Right atrium auricular region (tissue), 2 donors: ENCODE data around the gene SLC66A2. TPM values are rescaled to one million over a fixed set of nuclear protein-coding genes. Genes with fewer than 3 reads are reported as not detected.
A peak's percentile ranks its signal among the peaks of the same experiment; 100 is the strongest.

Source experiments
- DNase-seq: peaks from one replicate; pipeline ENCODE4 v3.0.0-alpha.2; 2019; ENCODE audit warnings: low spot score
- H3K27ac ChIP-seq, 2 donors: fragments of 200-600 bp; sonication (generic); 1 replicate in 1 of 2; 2 replicates in 1 of 2; pipeline ENCODE4 v1.5.1; 2016 to 2019
- H3K27me3 ChIP-seq, 2 donors: fragments of 200-600 bp; sonication (generic); one replicate each; pipeline versions ENCODE4 v1.5.1 to v1.6.0; 2017 to 2019
- H3K36me3 ChIP-seq: fragments of 200-600 bp; sonication (generic); one replicate; pipeline ENCODE4 v1.5.1; 2016
- H3K4me1 ChIP-seq, 2 donors: fragments of 200-600 bp; sonication (generic); one replicate each; pipeline versions ENCODE4 v1.5.1 to v1.6.0; 2017 to 2019
- H3K4me3 ChIP-seq, 2 donors: fragments of 200-600 bp; sonication (generic); 1 replicate in 1 of 2; 2 replicates in 1 of 2; pipeline ENCODE4 v1.5.1; 2017 to 2019; ENCODE audit warnings: mild to moderate bottlenecking in 1 of 2, moderate library complexity in 1 of 2
- H3K9me3 ChIP-seq, 2 donors: fragments of 200-600 bp; sonication (generic); one replicate each; pipeline ENCODE4 v1.5.1; 2019
- total RNA-seq, 2 donors: library from RNA; depleted of rRNA; stranded (reverse); fragments of >200 nt; gene quantifications; one replicate each; pipeline ENCODE4 v1.1.0, GENCODE V29; 2016
- TF ChIP-seq, protein P1 (sequence below), 2 donors: fragments of 200-600 bp; sonication (generic); IDR thresholded peaks; one replicate each; pipeline ENCODE4 v1.5.1; 2019; ENCODE audit warnings: antibody characterized with exemption in 2 of 2

Gene SLC66A2
- total RNA-seq, 2 donors from 2014 or later, result 21.4 to 22.9 TPM

DNA sequence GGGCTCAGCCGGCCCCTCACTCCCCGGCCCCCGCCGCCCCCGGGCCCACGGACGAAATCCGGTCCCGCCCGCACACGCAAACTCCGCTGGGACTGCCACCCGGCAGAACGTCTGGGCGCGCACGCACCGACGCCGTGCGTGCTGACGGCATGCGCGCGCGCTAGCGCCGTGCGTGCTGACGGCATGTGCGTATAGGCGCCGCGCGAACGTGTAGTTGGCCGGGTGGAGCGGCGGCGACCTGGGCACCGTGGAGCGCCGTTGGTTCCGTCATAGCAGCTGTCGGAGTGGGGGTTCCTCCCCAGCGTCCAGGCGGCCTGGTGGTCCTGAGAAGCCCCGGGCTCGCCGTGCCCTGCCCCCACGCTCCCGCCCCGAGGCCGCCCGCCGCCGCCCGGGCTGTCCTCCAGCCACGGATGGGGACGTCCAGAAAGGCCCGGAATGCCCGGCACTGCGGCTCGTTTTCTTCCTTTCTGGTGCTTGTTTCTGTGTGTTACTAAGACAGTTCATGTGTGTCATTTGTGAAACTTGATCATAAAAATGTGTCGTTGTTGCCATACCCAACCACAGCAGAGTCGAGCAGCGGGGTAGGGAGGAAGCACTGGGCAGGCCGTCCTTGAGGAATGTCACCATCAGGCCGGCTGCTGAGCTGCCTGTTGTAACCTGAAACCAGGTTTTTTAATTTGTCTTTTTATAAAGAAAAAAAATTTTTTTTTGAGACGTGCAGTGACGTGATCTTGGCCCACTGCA is 37.2 kb upstream of the SLC66A2 start, which contains the start of gene TXNL4A:
Gene TXNL4A, minus strand, starts transcription at position 113 of the 744 bp plus-strand sequence. CDS start 171 bp downstream, outside the sequence.
- TF ChIP-seq, protein P1, sequence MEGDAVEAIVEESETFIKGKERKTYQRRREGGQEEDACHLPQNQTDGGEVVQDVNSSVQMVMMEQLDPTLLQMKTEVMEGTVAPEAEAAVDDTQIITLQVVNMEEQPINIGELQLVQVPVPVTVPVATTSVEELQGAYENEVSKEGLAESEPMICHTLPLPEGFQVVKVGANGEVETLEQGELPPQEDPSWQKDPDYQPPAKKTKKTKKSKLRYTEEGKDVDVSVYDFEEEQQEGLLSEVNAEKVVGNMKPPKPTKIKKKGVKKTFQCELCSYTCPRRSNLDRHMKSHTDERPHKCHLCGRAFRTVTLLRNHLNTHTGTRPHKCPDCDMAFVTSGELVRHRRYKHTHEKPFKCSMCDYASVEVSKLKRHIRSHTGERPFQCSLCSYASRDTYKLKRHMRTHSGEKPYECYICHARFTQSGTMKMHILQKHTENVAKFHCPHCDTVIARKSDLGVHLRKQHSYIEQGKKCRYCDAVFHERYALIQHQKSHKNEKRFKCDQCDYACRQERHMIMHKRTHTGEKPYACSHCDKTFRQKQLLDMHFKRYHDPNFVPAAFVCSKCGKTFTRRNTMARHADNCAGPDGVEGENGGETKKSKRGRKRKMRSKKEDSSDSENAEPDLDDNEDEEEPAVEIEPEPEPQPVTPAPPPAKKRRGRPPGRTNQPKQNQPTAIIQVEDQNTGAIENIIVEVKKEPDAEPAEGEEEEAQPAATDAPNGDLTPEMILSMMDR (IDR thresholded peaks at IDR 0.05), result no peak
- DNase-seq, result peak; percentile 79
- Histone ChIP-seq H3K9me3 (no peaks in the 10 kb centered on the region), H3K27ac (peak within 1 kb of the TSS; percentile 97 to 99), H3K36me3 (no peaks in the 10 kb centered on the region), H3K4me1 (peaks cover 0 to 21% of the 10 kb centered on the region in 2 donors), H3K27me3 (no peaks in the 10 kb centered on the region), H3K4me3 (peak within 1 kb of the TSS; percentile 72 to 93)

DNA sequence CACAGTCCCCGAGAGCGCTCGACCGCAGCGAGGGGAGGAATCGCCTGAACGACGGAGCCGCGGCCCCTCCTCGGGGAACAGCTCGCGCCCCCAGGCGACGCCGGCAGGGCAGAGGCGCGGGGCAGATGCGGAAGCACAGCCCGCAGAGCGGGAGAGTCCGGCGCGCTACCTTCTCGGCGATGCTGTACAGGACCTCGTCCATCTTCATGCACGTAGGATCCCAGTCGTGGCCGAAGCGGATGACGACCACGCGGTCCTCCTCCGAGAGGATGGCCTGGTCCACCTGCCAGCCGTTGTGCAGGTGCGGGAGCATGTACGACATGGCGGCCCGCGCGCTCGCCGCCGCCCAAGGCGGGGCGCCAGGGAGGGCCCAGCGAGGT is 36.6 kb upstream of the SLC66A2 start:
- no peak for DNase-seq
- no peaks in the 10 kb centered on the region for H3K36me3 ChIP-seq
- peaks cover 0 to 24% of the 10 kb centered on the region in 2 donors for H3K4me1 ChIP-seq
- H3K27me3 ChIP-seq, result no peaks in the 10 kb centered on the region
- H3K9me3 ChIP-seq, result no peaks in the 10 kb centered on the region
- TF ChIP-seq, protein P1 (IDR thresholded peaks at IDR 0.05), result peak in 1 of 2 donors; percentile 60
- peak overlapping the region; percentile 97 to 99 for H3K27ac ChIP-seq
- H3K4me3 ChIP-seq, result peak overlapping the region; percentile 72 to 93

DNA sequence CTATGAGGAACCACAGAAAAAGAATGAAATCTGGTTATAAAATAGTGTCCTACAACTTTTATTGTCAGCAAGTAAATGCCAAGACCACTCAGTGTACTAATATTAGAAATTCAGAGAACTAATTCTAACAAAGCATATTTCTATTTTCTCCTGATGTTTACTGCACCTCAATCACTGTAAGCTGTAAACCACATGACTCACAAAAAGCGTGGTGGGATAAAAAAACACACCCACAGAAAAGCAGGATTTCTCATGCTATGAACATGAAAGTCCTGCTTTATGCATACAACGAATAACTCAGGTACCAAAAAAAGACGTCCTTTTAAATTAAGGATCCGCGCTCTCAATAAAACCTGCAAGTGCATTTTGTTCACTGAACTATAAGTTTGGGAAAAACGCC is 36.1 kb upstream of the SLC66A2 start:
- TF ChIP-seq, protein P1 (IDR thresholded peaks at IDR 0.05), result no peak
- DNase-seq, result no peak
- Histone ChIP-seq H3K27me3 (no peaks in the 10 kb centered on the region), H3K4me1 (peaks cover 0 to 29% of the 10 kb centered on the region in 2 donors), H3K4me3 (peak overlapping the region; percentile 72 to 93), H3K27ac (peak overlapping the region; percentile 97 to 99), H3K36me3 (no peaks in the 10 kb centered on the region), H3K9me3 (no peaks in the 10 kb centered on the region)

DNA sequence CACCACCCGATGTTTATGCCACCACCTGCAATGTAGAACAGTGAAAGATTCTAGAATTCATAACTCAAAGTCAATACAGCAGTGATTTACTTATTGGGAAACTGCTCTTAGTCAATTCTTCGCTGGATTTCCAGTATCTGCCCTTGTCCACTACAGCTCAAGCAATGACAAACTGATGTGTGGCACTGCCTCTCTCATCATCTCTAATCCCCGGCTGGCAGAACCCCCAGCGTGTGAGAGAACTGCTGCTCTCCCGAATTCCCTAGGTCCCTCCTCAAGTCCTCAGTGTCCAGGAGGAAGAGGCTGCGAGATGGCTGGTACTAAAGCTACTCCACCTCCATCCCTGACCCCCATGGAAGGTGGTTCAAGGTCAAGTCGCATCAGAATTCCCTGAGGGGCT is 35.3 kb upstream of the SLC66A2 start:
- Histone ChIP-seq H3K9me3 (no peaks in the 10 kb centered on the region), H3K4me1 (peaks cover 0 to 33% of the 10 kb centered on the region in 2 donors), H3K36me3 (no peaks in the 10 kb centered on the region), H3K27ac (no peak overlapping the region), H3K27me3 (no peaks in the 10 kb centered on the region), H3K4me3 (peak overlapping the region in 1 of 2 donors; percentile 93)
- TF ChIP-seq, protein P1 (IDR thresholded peaks at IDR 0.05), result no peak
- DNase-seq, result no peak

DNA sequence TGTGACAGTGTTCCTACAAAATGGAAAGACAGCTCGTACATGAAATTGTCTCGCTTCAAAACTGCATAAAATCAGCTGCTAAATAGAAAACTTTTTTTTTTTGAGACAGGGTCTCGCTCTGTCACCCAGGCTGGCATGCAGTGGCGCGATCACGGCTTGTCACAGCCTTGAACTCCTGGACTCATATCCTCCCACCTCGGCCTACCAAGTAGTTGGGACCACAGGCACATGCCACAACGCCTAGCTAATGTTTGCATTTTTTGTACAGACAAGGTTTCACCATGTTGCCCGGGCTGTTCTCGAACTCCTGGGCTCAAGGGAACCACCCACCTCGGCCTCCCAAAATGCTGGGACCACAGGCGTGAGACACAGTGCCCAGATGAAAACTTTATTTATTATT is 33.7 kb upstream of the SLC66A2 start:
- Histone ChIP-seq H3K9me3 (no peaks in the 10 kb centered on the region), H3K27ac (no peak overlapping the region), H3K4me1 (peaks cover 0 to 33% of the 10 kb centered on the region in 2 donors), H3K4me3 (no peak overlapping the region), H3K36me3 (no peaks in the 10 kb centered on the region), H3K27me3 (no peaks in the 10 kb centered on the region)
- TF ChIP-seq, protein P1 (IDR thresholded peaks at IDR 0.05), result no peak
- DNase-seq, result no peak
